Measurements from ENCODE around the gene CDH23.

- TF ChIP-seq POLR2A (IDR thresholded peaks at IDR 0.05; ENCODE audit: low read length) (no peak), GATA1 (IDR thresholded peaks at IDR 0.05; ENCODE audit: low read depth, low read length) (no peak)
Observed at GRCh38 chr10:71769279-71769823, 372.6 kb downstream of the CDH23 start.

Data from erythroblast (primary cell).